GM19025 (cell line): ENCODE results near the gene MAGI2.

Experiments
- ATAC-seq: cut with Tn5 transposase; IDR thresholded peaks from one replicate; pipeline ENCODE4 v1.9.1; 2021; ENCODE audit warnings: mild to moderate bottlenecking, low read depth, moderate library complexity; ENCODE audit not compliant: unreplicated experiment

The MAGI2 gene

DNA sequence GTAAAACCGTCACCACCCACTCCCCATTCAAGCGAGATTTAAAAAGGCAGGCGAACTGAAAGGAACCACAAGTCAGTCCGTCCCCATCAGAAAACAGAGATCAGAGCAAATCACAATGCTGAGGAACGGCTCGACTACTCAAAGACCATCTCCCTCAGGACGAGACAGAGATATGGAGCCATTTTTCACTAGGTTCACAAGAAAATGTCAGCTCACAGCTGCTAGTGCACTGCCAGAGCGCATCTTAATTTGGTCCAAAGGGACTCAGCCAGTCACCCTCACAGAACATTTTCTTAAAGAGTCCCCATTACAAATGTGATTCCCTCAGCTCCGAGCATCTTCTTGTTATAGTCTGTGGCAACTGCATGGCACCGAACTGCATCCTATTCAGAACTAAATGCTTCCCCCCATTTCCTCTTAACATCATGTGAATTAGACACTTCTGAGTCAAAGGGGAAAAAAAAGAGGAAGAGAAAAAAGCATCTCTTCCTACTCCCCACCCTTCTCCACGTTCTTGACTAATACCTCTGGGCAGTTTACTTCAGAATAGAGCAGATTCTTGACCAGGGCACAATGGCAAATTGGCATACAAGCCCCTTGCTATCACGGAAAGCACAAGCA, 683.9 kb downstream of the MAGI2 start:
- peak; percentile 72 for ATAC-seq

DNA sequence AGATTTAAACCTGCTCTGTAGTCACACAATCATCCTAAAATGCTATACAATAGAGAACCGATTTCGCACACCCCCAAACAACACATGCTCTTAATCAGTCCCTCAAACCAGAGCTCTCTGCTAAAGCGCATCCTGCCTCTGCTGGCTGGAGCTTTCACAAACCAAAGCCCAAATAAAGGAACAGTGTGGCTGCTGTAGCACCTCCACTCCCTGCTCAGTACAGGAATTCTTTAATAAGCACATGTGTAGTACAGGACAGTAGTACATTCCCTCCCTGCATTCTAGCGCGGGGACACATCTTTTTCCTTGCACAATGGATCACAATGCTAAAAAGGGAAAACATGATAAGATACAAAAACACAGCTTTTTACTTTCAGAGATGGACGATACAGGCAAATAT, 684.6 kb downstream of the MAGI2 start:
- ATAC-seq, result no peak

DNA sequence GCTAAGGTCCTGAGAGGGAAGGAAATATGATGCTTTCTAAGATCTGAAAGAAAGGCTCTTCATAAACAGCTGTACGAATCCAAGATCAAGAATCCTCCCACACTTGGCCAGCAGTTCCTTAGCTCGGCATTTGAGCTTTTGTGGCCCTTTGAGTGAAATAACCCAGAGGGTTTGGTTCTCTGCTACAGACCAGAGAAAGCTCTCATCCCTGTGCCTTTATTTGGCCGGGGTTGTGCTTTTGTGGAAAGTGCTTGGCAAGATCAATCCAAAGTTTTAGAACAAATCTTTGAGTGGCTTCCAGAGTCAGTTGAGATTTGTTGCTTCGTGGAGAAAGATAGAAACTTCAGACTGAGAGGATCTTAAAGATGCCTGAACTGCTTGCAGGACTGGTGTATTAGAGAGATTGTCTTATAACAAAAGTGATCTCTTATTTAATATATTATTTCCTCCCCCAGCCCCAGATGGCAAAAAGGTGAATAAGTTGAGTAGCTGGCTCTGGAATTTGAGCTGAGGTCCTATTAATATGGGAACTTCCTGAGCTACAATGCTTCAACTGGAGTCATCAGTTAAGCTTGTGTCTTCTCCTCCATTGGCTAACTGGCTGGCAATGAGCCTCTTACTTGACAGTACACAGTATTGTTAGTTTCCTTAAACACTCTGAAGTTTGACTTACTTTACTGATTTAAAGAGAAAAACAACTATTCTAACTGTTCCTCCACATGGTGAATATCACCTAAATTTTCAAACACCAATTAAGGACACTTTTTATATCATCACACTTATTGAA, 687.3 kb downstream of the MAGI2 start:
- no peak for ATAC-seq

DNA sequence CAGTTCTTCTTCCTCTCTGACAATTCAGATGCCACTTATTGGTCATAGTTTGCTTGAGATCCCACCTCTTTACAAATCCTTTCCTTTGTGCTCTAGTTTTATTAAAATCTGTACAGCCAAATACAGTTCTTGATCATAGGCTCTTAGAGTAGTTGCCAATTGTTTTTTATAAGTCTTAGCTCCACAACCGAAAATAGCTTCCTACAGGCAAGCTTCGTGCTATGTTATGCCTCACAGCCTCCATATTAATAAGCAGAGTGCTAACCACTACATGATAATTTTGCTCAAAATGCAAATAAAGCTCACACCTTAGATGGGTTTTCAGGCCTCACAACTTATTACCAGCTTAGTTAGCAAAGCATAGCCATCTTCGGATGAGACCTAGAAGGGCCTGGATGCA, 688.9 kb downstream of the MAGI2 start:
- no peak for ATAC-seq

DNA sequence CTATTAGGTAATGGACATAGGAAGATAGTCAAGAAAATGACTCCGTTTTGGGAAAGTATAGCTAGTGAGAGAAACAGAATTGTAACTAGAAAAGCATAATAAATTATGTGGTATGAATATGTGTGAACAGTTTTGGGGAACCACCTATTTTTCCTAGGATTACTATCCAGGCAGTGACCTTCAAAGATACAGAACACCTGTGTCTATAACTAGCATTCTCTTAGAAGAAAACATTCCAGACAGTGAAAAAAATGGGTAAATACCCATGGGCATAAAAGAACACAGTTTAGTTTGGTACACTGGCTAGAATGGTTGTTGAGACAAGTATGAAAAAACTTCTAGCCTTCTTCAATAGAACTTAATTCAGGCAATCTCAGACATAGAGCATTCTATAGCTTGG, 690.8 kb downstream of the MAGI2 start:
- no peak for ATAC-seq

DNA sequence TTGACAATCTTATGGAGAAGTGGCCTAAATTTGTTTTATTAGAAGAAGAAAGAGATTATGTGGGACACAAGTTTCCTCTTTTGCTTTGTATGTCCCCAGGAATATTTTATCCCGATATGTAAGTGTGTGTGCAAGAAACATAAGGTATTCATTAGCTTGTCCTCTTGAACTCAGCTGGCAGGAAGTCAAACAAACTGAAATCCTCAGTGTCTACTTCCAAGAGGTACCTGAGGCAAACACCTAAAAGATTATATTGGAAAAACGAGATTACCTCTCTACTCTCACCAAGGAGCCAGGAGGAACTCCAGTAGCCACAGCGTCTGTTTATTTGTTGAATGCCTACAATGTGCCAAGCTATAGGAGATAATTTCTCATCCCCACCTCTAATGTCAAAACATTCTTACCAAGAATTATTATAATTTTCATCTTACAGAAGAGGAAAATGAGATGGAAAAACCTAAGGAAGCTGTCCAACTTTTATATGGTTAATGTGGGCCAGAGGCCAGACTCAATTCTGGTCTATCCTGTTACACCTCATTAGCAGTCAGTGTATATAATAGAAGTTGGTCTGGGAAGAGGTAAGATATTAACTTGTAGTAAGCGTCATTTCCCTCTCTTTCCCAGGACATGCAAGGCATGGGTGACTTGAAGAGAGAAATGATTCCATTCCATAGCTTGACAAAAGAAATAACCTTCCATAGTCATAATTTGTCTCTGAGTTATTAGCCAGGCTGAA, 692.7 kb downstream of the MAGI2 start:
- ATAC-seq, result no peak

DNA sequence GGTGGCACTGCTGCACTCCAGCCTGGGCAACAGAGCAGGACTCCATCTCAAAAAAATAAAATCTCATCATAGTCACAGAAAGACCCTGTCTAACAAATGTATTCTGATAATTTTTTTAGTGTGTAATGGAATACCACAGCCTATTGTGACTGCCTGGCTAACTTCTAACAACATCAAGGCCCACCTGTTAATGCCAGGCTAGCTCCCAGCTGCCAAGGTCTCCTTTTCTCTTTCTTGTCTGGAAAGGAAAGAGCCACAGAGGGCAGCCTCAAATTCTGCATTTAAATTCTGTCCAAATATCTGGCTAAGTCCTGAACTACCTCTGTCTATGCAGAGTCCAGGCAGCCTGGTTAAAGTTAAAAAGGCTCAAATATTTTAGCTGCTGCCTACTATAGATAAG, 700.9 kb downstream of the MAGI2 start:
- ATAC-seq, result no peak

DNA sequence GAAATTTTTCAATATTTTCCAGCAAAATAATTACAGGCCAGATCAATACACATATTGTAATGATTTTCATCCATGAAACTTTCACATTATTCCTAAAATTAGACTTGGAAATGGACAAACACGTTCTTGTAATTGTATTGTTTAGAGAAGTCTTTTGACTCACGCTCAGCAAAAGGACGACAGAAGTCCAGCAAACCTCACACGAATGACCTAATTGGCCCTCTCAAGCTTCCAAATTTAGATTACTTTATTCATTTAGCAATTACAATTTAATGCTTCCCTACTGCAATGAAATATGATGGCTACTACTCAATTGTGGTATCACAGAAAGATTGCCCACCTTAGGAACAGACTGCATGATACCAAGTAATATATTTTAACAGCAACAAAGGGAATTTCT, 702.2 kb downstream of the MAGI2 start:
- no peak for ATAC-seq

DNA sequence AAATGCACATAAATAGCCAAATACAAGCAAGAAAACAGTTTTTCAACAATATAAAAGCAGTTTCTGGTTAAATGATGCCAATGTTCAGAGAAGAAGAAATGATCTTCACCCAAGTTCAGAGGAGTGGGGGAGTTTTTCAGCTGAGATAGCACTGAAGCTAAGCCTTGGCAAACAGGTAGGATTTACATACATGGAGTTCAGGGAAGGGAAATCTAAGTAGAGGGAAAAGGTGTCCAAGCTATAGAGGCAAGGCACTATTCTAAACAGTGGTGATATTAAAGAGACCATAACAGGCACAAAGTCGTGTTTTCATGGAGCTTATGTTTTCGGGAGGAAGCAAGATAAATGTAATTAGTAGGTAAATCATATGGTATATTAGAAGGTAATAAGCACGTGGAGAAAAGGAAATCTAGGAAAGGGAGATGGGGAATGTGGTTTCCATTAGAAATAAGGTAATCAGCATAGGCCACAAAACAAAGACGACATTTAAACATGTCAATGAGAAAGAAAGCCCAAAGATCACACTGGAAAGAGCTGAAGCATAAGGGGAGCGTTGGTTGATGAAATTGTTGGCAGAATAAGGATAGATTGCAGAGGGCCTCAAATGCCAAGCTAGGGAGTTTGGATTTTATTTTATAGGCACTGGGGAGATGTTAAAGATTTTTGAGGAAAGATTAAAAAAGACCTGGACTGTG, 704.3 kb downstream of the MAGI2 start:
- ATAC-seq, result no peak

DNA sequence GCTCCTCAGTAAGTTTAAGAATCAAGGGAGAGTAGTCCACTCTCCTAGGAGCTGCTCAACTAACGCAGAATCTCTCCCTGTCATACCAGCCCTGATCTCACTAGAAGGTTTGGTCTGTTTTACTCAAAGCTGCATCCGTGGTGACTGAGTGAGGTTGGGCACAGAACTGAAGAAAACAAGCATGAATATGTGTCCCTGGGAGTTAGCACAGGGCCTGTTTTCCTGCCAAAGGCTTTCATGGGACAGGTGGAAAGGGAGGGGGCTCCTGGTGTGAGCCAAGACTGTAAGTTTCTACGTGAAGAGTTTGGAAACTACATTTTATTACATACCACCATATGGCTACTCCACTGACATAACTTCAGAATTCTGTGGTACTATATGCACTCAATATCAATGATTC, 705.9 kb downstream of the MAGI2 start:
- no peak for ATAC-seq

DNA sequence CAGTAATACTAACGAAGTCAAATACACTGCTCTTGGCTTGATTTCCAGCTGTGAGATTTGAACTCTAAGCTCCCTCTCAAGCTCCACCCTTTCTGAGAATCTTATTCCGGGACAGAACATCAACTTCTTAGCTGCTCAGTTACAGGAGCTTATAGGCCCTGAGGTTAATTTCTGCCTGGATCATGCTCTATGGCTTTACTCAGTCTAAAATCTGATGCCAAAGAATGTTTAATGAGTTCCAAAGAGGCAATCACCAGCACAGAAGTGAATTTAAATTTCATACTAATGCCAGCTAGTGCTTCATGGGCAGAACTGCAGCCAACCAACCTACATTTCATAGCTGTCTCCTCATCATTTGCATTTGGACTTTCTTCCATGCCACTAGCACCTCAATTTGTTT, 707.2 kb downstream of the MAGI2 start:
- no peak for ATAC-seq

DNA sequence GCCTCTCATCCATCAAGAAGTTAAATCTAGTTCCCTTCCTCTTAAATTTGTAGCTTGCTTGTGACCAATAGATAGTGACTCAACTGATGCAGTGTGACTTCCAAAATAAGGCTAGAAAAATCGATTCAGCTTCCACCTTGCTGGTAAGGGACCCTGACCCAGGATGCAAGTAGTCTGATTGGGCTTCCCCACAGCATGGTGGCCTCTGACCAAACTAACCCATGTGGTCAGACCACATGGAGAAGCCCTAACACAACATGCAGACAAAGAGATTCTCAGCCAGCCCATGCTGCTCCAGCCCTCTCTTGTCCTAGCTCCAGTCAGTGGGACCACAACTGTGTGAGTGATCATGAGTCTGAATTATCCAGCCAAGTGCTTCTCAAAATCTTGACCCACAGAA, 710.8 kb downstream of the MAGI2 start:
- ATAC-seq, result no peak

DNA sequence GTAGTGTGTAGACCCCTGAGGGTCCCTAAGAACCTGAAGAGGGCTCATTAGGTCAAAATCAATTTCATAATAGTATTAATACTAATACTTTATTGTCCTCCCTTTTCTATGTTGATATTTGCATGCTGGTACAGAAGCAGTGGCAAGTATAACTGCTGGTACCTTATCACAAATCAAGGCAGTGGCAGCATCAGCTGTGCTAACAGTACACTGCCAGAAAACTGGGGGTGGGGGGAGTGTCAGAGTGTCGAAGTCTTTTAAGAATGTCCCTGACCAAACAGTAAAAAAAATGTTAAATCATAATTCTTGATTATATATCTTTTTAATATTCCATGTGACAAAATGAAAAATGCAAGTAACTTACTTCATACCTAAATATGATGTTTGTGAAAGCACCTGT, 716.9 kb downstream of the MAGI2 start:
- no peak for ATAC-seq

DNA sequence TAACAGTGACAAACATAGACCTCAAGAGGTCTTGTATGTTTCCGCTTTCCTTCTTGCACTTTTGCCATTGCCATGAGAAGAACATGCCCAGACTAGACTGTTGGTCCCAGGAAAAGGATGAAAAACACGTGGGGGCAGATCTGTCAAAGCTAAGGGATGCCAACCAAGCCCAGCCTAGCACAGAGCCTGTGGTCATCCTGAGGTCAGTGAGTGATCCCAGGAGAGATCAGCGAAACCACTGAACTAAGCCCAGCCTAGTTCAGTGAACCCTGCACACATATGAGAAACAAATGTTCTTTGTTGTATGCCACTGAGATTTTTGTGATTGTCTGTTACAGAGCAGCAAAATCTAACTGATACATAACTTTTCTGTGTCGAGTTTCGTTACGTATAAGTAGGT, 718.8 kb downstream of the MAGI2 start:
- peak; percentile 69 for ATAC-seq

DNA sequence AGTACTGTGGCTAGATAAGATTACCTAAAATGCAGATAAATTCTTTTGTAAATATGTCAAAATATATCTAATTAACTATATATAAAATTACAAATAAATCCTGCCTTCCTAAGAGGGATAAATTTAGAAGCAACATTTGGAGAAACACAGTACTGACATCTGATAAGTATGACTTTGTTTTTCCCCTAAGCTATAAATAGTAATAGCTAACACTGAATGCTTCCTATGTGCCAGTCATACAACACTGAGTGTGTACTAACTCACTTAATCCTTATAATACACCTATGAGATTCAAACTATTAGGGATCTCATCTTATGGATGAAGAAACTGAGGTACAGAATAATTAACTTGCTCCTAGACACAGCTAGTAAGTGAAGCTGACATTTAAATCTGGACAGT, 733.4 kb downstream of the MAGI2 start:
- ATAC-seq, result no peak

DNA sequence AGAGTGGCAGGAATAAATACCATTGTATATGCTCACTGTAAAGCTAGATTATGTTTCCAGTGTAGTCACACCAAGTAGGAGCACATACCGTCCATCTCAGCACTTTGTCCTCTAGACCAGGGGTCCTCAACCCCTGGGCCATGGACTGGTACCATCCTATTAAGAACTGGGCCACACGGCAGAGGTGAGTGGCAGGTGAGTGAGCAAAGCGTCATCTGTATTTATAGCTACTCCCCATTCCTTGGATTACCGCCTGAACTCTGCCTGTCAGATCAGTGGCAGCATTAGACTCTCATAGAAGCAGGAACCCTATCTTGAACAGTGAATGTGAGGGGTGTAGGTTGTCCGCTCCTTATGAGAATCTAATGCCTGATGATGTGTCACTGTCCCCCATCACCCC, 735.3 kb downstream of the MAGI2 start:
- ATAC-seq, result no peak

DNA sequence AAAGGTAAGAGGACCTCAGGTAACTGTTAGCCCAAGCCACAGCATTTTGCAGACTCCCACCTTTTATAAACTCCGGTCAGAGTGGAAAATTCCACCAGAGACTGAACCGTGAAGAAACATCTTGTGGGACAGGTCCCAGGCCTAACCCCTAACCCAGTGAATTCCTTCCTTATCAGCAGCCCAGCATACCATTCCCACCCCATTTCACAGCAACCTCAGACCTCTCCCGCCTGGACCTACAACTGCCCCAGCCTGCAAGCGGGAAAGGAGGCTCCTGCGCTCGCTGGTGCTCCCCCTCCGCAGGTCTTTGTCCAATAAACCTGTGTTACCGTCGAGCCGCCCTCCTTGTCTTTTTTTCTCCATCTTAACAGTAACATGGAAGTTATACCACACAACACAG, 736.6 kb downstream of the MAGI2 start:
- no peak for ATAC-seq

DNA sequence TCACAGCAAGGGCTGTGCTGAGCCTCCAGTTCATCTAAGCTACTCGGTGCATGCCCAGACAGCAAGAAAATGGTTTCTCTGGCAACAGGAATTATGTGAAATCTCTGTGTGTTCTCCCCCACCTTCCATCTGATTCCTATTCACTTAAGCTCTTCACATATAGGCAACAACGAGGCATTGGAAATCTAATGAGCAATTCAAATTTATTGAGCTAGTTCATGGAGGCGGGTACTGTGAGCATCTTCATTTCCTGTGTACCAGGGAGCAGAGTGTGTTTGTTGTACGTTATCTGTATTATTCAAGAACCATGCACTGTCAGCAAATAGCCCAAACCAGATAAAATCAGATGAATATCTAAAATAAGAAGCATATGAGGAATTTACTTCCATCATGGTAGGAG, 739.1 kb downstream of the MAGI2 start:
- ATAC-seq, result no peak

DNA sequence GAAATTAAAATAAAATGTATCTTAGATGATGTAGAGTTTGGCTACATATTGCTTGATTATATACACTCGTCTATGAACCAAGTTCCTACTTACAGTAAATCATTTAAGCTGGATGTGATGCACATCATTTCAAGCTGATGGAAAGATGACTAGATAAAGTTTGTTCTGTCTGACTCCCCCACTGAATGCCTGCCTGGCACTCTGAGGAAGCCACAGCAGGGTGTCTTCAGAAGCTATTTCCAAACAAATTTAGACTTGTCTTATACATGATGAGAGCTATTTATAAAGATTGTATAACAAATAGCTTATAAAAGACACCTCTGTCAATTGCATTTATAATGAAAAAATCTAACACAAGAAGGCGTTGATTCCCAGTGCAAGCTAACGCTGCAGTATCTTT, 741.4 kb downstream of the MAGI2 start:
- no peak for ATAC-seq

DNA sequence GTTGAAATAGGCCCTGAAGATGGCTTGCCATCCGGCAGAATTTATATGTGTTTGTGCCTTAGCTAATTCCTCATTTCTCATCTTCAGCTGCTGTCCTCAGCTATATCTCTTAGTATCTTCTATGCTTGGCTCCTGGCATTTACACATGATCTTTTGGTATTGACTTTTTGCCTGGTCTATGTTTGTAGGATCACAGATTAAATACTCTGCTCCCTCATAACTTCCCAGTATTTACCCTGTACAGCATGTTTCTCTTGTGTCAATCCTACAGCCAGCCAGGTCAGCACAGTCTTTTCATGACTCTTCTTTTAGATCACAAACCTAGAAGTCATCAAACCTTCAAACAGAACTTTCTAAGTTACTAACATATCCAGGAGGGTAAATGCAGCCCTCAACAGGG, 743.8 kb downstream of the MAGI2 start:
- no peak for ATAC-seq

DNA sequence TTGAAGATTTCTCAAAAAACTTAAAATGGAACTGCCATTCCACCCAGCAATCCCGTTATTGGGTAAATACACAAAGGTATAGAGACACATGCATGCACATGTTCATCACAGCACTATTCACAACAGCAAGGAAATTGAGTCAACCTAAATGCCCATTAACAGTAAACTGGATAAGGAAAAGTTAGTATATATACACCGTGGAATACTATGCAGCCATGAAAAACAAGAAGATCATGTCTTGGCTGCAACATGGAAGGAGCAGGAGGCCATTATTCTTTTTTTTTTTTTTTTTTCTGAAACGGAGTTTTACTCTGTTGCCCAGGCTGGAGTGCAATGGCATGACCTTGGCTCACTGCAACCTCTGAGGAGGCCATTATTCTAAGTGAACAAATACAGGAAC, 749.0 kb downstream of the MAGI2 start:
- ATAC-seq, result no peak
